NOMO-1 (cell line): ENCODE data around the gene RASAL2.

Source experiments
- DNase-seq, 2 experiments: peaks; one replicate each; lab custom pipeline; 2025; ENCODE audit not compliant: unreplicated experiment in 2 of 2; lab: John Stamatoyannopoulos, UW

The RASAL2 gene

GRCh38 chr1:178528953-178529335, 435.0 kb downstream of the RASAL2 start:
- no peak for DNase-seq

DNA sequence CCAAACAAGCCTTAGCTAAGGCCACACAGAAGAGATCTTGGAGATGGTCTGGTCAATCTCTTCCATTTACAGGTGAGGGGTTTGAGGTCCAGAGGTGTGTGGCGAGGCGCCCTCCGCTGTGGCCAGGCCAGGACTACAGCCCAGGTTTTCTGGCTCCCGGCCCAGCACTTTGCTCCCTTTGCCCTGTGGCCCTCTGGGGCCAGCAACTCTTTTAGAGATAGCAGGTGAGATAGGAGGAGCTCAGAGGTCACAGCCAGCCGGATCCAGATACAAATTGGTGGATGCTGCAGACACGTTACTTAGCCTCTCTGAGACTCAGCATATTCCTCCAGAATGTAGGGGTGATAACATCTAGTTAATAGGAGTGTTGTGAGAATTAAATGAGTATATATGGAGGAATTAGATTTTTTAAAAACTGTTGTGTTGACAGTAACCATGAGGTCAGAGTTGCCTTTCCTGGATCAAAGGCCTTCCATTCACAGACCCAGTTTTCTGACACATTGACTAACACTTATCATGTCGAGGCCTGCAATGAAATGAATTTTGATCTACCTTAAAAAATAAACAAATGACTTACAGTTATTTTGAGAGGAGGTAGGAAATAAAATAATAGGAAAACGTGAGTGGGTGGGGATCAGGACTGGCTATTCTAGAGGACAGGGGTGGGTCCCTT, 435.6 kb downstream of the RASAL2 start:
- no peak for DNase-seq

DNA sequence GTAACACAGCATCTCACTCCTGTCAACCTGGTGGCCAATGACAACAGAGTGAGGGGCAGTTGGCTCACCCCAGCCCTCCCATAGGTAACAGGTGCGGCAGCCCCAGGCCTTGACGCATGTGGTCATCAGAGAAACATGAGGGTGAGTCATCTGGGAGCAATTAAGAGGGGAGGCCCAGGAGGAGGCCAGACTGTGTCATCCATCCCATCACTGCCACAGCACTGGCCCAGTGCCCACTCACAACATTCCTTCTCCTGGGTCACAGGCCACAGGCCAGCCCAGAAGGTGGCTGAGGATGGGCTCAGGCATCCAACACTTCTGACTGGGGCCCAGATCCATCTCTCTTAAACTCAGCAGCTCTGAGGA, 436.1 kb downstream of the RASAL2 start:
- no peak for DNase-seq

GRCh38 chr1:178530502-178530901, 436.6 kb downstream of the RASAL2 start:
- no peak for DNase-seq

GRCh38 chr1:178531887-178532286, 438.0 kb downstream of the RASAL2 start:
- DNase-seq = no peak

- peak; percentile 58 to 61 for DNase-seq
Observed at GRCh38 chr1:178532392-178532791, 438.5 kb downstream of the RASAL2 start.

- no peak for DNase-seq
Observed at GRCh38 chr1:178533121-178533946, 439.4 kb downstream of the RASAL2 start.
